K562 (cell line): ENCODE results near the gene ZCCHC8. TPM values are rescaled to one million over a fixed set of nuclear protein-coding genes. Genes with fewer than 3 reads are reported as not detected.

ENCODE experiments used
- CCNT2 ChIP-seq: IDR thresholded peaks from 2 replicates; pipeline ENCODE4 v1.6.1; 2011; ENCODE audit warnings: borderline replicate concordance, low read depth, mild to moderate bottlenecking, moderate library complexity, mixed read lengths, low read length; ENCODE audit not compliant: insufficient read length; ENCODE audit errors: extremely low read depth
- E2F5 ChIP-seq: sonication (generic); formaldehyde crosslinking; IDR thresholded peaks from 2 replicates; pipeline ENCODE4 v1.8.0; 2022; ENCODE audit warnings: mild to moderate bottlenecking, missing genetic modification reagents
- FOSL1 ChIP-seq: fragments of 200-800 bp; sonication (Bioruptor generic); conservative IDR thresholded peaks from 2 replicates; pipeline ENCODE4 v1.6.1; 2016; ENCODE audit warnings: missing genetic modification characterization, missing compliant biosample characterization
- GTF3C2 ChIP-seq: IDR thresholded peaks from 3 replicates; pipeline ENCODE4 v1.6.1; 2011; ENCODE audit warnings: borderline replicate concordance, mild to moderate bottlenecking, moderate library complexity; ENCODE audit not compliant: insufficient read length; ENCODE audit errors: extremely low read depth
- MAZ ChIP-seq, 2 experiments: fragments of 450-650 bp in 1 of 2; sonication (generic) in 1 of 2; formaldehyde crosslinking; IDR thresholded peaks in 1 of 2; conservative IDR thresholded peaks in 1 of 2; 2 replicates each; pipeline versions ENCODE4 v1.4.0 to v1.5.0; 2020; ENCODE audit warnings: mild to moderate bottlenecking in 1 of 2, missing genetic modification reagents in 1 of 2
- NFIX ChIP-seq: fragments of 250-450 bp; sonication (Bioruptor Pico); IDR thresholded peaks from 2 replicates; pipeline ENCODE4 v1.4.0; 2020; ENCODE audit warnings: low read depth, mild to moderate bottlenecking, moderate library complexity
- POLR2A ChIP-seq: fragments of 450-650 bp; conservative IDR thresholded peaks from 2 replicates; pipeline ENCODE4 v1.6.1; 2016
- THAP12 ChIP-seq: fragments of 250-450 bp; sonication (Bioruptor Pico); IDR thresholded peaks from 2 replicates; pipeline ENCODE4 v1.9.0; 2021; ENCODE audit warnings: mild to moderate bottlenecking, inconsistent platforms
- ZKSCAN1 ChIP-seq: fragments of 150-350 bp; IDR thresholded peaks from 2 replicates; pipeline ENCODE4 v1.6.1; 2016; ENCODE audit warnings: low read depth, low read length
- ZNF318 ChIP-seq, 2 experiments: fragments of 450-650 bp; IDR thresholded peaks; 2 replicates each; pipeline ENCODE4 v1.6.1; 2016; ENCODE audit warnings: mild to moderate bottlenecking in 2 of 2, borderline replicate concordance in 1 of 2, low read depth in 1 of 2, moderate library complexity in 1 of 2
- ZZZ3 ChIP-seq: fragments of 450-650 bp; IDR thresholded peaks from 2 replicates; pipeline ENCODE4 v1.6.1; 2016; ENCODE audit warnings: antibody characterized with exemption, mild to moderate bottlenecking, moderate library complexity
- polyA plus RNA-seq, 8 experiments: library from polyadenylated mRNA; depleted of rRNA in 4 of 8; stranded (reverse) in 5 of 8; unstranded in 3 of 8; fragments of >200 nt; fragmentation: Nextera tagmentation in 2 of 8; fragmentation: Illumina TruSeq in 1 of 8; extraction: Ambion mirVana in 2 of 8; extraction: Trizol in 1 of 8; gene quantifications; 2 replicates each; pipeline versions ENCODE4 v1.2.1 to v1.2.3, GENCODE V29; 2011 to 2014; ENCODE audit warnings: inconsistent platforms in 1 of 8, missing spikeins in 1 of 8
- total RNA-seq, 7 experiments: library from RNA; depleted of rRNA in 6 of 7; stranded (reverse); fragments of >200 nt in 6 of 7; fragmentation: Illumina TruSeq in 2 of 7; extraction: Trizol in 2 of 7; gene quantifications; 2 replicates each; pipeline versions ENCODE4 v1.2.1 to v1.2.3, GENCODE V29; 2011 to 2021; ENCODE audit warnings: low replicate concordance in 1 of 7

Gene ZCCHC8
- total and polyA plus RNA-seq, 9 of the 15 experiments (the other 6 are each of a cell fraction or from before 2014, with no cell fraction given) = 14.8 to 50.9 (median 34.1) TPM

- TF ChIP-seq THAP12 (CRISPR knock-in tag) = peak; percentile 77
- 0 out of 2 replicates have a peak, but pooled peaks have one; percentile 37 for TF ChIP-seq ZKSCAN1
- no peak for TF ChIP-seq GTF3C2
- TF ChIP-seq POLR2A = peak; percentile 99
- TF ChIP-seq MAZ (CRISPR knock-in tag; conservative IDR thresholded peaks at IDR 0.05 in 1 of 2, IDR thresholded peaks at IDR 0.05 in 1 of 2) = peak; percentile 71 to 91
- TF ChIP-seq ZNF318 (IDR thresholded peaks at IDR 0.05; ENCODE audit: borderline replicate concordance in 1 of 2, low read depth in 1 of 2) = peak in 1 of 2 experiments; percentile 47; a peak in 1 of 4 replicates
- peak; percentile 40; the same call in 1 of the 2 replicates for TF ChIP-seq FOSL1 (tag)
- peak; percentile 78 for TF ChIP-seq ZZZ3
- TF ChIP-seq CCNT2 = peak; percentile 12
- no peak for TF ChIP-seq NFIX (CRISPR knock-in tag)
- 0 out of 2 replicates have a peak, but pooled peaks have one; percentile 55 for TF ChIP-seq E2F5 (CRISPR knock-in tag)
Measured at GRCh38 chr12:122526683-122527477, 26.1 kb upstream of the ZCCHC8 start, which contains the start of the genes KNTC1 and RSRC2 (continued).
